Measurements from ENCODE around the gene QRSL1.

Gene QRSL1

DNA sequence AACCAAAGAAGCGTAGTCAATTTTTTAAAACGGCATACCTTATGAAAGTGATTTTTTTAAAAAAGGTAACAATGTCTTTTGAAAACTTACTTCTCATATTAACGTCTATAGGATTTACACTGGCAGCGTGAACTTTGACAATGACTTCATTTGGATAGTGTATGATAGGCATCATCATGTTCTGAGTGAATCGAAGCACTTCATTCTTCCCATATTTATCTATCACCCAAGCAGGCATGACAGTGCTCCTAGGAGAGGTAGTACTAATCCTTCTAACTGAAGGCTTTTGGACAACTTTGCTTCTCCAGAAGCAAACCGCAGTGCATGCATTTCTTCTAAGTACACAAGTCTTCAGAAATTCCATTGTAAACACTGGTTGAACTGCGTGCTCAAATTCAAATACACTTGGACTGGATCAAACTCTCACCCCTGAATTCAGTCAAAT, 698 bp upstream of the QRSL1 start:
- Histone ChIP-seq H3K4me2 (ENCODE audit: low read length, poor library complexity, severe bottlenecking) (peak overlapping the region; percentile 77), H2BK120ac (ENCODE audit: low read depth, low read length) (no peak overlapping the region), H2AK5ac (ENCODE audit: low read length, severe bottlenecking) (no peak overlapping the region), H2BK12ac (ENCODE audit: low read length in 2 of 2) (no peak overlapping the region), H2BK15ac (ENCODE audit: low read depth, poor library complexity, severe bottlenecking) (no peak overlapping the region), H3K18ac (ENCODE audit: low read depth in 1 of 2, low read length in 2 of 2) (no peak overlapping the region), H3K4me1 (ENCODE audit: control insufficient read depth, insufficient read depth, low read depth, low read length) (no peaks in the 10 kb centered on the region), H2BK5ac (ENCODE audit: low read depth, low read length, poor library complexity, severe bottlenecking) (no peak overlapping the region), H3K9ac (ENCODE audit: low read length) (peak overlapping the region; percentile 100), H3K27ac (ENCODE audit: low read length, poor library complexity, severe bottlenecking) (peak overlapping the region; percentile 67), H3K79me1 (replicated peaks; ENCODE audit: low read length, poor library complexity, severe bottlenecking) (peaks cover 7% of the 10 kb centered on the region), H3K23ac (ENCODE audit: low read length in 2 of 2) (no peak overlapping the region), H3K9me3 (ENCODE audit: control insufficient read depth, low read length) (no peaks in the 10 kb centered on the region), H3K36me3 (ENCODE audit: control insufficient read depth in 1 of 2, insufficient read depth in 2 of 2, low read depth in 1 of 2, low read length in 2 of 2) (no peaks in the 10 kb centered on the region), H3K27me3 (ENCODE audit: control insufficient read depth in 1 of 2, insufficient read depth in 1 of 2, low read length in 2 of 2) (no peaks in the 10 kb centered on the region), H3K4ac (ENCODE audit: low read depth in 1 of 2, low read length in 2 of 2) (no peak overlapping the region), H4K8ac (ENCODE audit: low read length) (peak overlapping the region; percentile 66), H3K4me3 (ENCODE audit: insufficient read depth in 1 of 2, low read depth in 1 of 2, low read length in 2 of 2) (peak overlapping the region; percentile 67 to 100), H2AFZ (ENCODE audit: low read depth, low read length) (no peak overlapping the region), H3K14ac (ENCODE audit: low read length in 2 of 2) (no peak overlapping the region), H4K91ac (ENCODE audit: low read length) (no peak overlapping the region)
- no peak for DNase-seq
- WGBS, result 27% methylated on average over 3 of the region's 7 CpGs

DNA sequence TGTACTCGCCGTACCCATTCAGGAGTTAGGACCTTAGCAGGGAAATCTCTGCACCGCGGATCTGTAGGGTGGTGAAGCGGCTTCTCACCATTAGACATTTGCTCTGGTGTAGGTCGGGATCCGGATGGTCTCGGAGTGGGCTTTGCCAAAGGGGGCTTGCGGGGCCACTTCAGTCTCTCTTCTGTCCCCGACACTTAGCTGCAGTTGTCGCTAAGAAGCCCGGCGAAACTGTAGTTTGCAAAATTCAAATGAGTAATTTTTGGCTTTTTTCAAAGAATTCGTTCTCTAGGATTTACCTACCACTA, 433 bp downstream of the QRSL1 start:
- Histone ChIP-seq H3K27ac (ENCODE audit: low read length, poor library complexity, severe bottlenecking) (peak overlapping the region; percentile 36), H2BK120ac (ENCODE audit: low read depth, low read length) (no peak overlapping the region), H3K36me3 (ENCODE audit: control insufficient read depth in 1 of 2, insufficient read depth in 2 of 2, low read depth in 1 of 2, low read length in 2 of 2) (no peaks in the 10 kb centered on the region), H4K8ac (ENCODE audit: low read length) (peak overlapping the region; percentile 77), H4K91ac (ENCODE audit: low read length) (peak overlapping the region; percentile 18), H3K4me2 (ENCODE audit: low read length, poor library complexity, severe bottlenecking) (peak overlapping the region; percentile 82), H2BK5ac (ENCODE audit: low read depth, low read length, poor library complexity, severe bottlenecking) (peak overlapping the region; percentile 9), H3K23ac (ENCODE audit: low read length in 2 of 2) (no peak overlapping the region), H3K4me1 (ENCODE audit: control insufficient read depth, insufficient read depth, low read depth, low read length) (no peaks in the 10 kb centered on the region), H3K27me3 (ENCODE audit: control insufficient read depth in 1 of 2, insufficient read depth in 1 of 2, low read length in 2 of 2) (no peaks in the 10 kb centered on the region), H2AK5ac (ENCODE audit: low read length, severe bottlenecking) (no peak overlapping the region), H3K9ac (ENCODE audit: low read length) (peak overlapping the region; percentile 100), H2BK15ac (ENCODE audit: low read depth, poor library complexity, severe bottlenecking) (no peak overlapping the region), H3K14ac (ENCODE audit: low read length in 2 of 2) (no peak overlapping the region), H3K9me3 (ENCODE audit: control insufficient read depth, low read length) (no peaks in the 10 kb centered on the region), H3K4ac (ENCODE audit: low read depth in 1 of 2, low read length in 2 of 2) (peak overlapping the region; percentile 39 to 81), H2BK12ac (ENCODE audit: low read length in 2 of 2) (no peak overlapping the region), H3K4me3 (ENCODE audit: insufficient read depth in 1 of 2, low read depth in 1 of 2, low read length in 2 of 2) (peak overlapping the region; percentile 67 to 100), H3K79me1 (replicated peaks; ENCODE audit: low read length, poor library complexity, severe bottlenecking) (peaks cover 16% of the 10 kb centered on the region), H2AFZ (ENCODE audit: low read depth, low read length) (peak overlapping the region; percentile 56), H3K18ac (ENCODE audit: low read depth in 1 of 2, low read length in 2 of 2) (peak overlapping the region; percentile 5 to 34)
- DNase-seq, result no peak
- WGBS, result 3% methylated on average over 9 of the region's 14 CpGs

DNA sequence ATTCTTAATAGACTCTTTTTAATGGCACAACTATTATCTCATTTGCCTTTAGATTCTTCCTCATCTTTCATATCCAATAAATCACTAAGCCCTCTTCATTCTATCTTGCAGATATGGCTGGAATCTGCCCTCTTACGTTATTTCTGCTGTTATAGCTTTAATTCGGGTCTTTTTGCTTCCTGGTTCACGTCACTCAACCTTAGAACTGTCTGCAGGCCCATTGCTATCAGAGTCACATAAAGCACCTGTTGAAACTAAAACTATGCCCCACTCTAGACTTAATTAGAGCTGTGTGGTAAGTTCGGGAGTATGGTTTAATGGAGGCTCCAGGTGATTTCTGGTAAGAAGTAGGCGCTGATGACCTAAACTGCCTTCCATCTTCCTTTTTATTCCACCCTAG, 988 bp downstream of the QRSL1 start:
- Histone ChIP-seq H3K79me1 (replicated peaks; ENCODE audit: low read length, poor library complexity, severe bottlenecking) (peaks cover 13% of the 10 kb centered on the region), H4K8ac (ENCODE audit: low read length) (no peak overlapping the region), H2BK120ac (ENCODE audit: low read depth, low read length) (no peak overlapping the region), H2AK5ac (ENCODE audit: low read length, severe bottlenecking) (no peak overlapping the region), H3K4me3 (ENCODE audit: insufficient read depth in 1 of 2, low read depth in 1 of 2, low read length in 2 of 2) (peak overlapping the region in 1 of 2 experiments; percentile 100), H3K36me3 (ENCODE audit: control insufficient read depth in 1 of 2, insufficient read depth in 2 of 2, low read depth in 1 of 2, low read length in 2 of 2) (no peaks in the 10 kb centered on the region), H2BK15ac (ENCODE audit: low read depth, poor library complexity, severe bottlenecking) (no peak overlapping the region), H3K4me1 (ENCODE audit: control insufficient read depth, insufficient read depth, low read depth, low read length) (no peaks in the 10 kb centered on the region), H3K14ac (ENCODE audit: low read length in 2 of 2) (no peak overlapping the region), H3K23ac (ENCODE audit: low read length in 2 of 2) (no peak overlapping the region), H2BK12ac (ENCODE audit: low read length in 2 of 2) (no peak overlapping the region), H2BK5ac (ENCODE audit: low read depth, low read length, poor library complexity, severe bottlenecking) (no peak overlapping the region), H2AFZ (ENCODE audit: low read depth, low read length) (no peak overlapping the region), H3K4ac (ENCODE audit: low read depth in 1 of 2, low read length in 2 of 2) (no peak overlapping the region), H3K9ac (ENCODE audit: low read length) (peak overlapping the region; percentile 100), H3K9me3 (ENCODE audit: control insufficient read depth, low read length) (no peaks in the 10 kb centered on the region), H3K27me3 (ENCODE audit: control insufficient read depth in 1 of 2, insufficient read depth in 1 of 2, low read length in 2 of 2) (no peaks in the 10 kb centered on the region), H3K27ac (ENCODE audit: low read length, poor library complexity, severe bottlenecking) (no peak overlapping the region), H3K18ac (ENCODE audit: low read depth in 1 of 2, low read length in 2 of 2) (no peak overlapping the region), H3K4me2 (ENCODE audit: low read length, poor library complexity, severe bottlenecking) (peak overlapping the region; percentile 82), H4K91ac (ENCODE audit: low read length) (no peak overlapping the region)
- no peak for DNase-seq
- 75% methylated on average over 5 of the region's 5 CpGs for WGBS

DNA sequence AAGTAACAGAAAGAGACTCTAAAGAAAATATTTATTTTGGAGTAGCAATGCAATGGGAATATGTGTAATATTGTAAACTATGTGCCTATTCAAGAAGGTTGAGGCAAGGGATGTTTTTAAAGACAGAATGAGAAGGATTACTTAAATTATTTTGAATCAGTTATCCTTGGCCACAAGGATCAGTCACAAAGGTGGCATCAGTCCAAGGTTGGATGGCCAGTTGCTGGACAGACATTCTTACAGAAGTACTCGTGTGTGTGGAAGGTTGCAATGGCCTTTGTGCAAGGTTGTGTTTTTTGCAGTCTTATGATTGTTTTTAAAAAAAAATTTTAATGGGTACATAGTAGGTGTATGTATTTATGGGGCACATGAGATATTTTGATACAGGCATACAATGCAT, 2.0 kb downstream of the QRSL1 start:
- H3K23ac ChIP-seq (ENCODE audit: low read length in 2 of 2), result no peak overlapping the region
- H2BK120ac ChIP-seq (ENCODE audit: low read depth, low read length), result no peak overlapping the region
- no peaks in the 10 kb centered on the region for H3K27me3 ChIP-seq (ENCODE audit: control insufficient read depth in 1 of 2, insufficient read depth in 1 of 2, low read length in 2 of 2)
- H3K36me3 ChIP-seq (ENCODE audit: control insufficient read depth in 1 of 2, insufficient read depth in 2 of 2, low read depth in 1 of 2, low read length in 2 of 2), result no peaks in the 10 kb centered on the region
- no peak overlapping the region for H3K4me2 ChIP-seq (ENCODE audit: low read length, poor library complexity, severe bottlenecking)
- no peaks in the 10 kb centered on the region for H3K9me3 ChIP-seq (ENCODE audit: control insufficient read depth, low read length)
- H3K27ac ChIP-seq (ENCODE audit: low read length, poor library complexity, severe bottlenecking), result no peak overlapping the region
- H3K79me1 ChIP-seq (replicated peaks; ENCODE audit: low read length, poor library complexity, severe bottlenecking), result peaks cover 13% of the 10 kb centered on the region
- WGBS, result 94% methylated on average over 1 of the region's 1 CpG
- no peak overlapping the region for H2AK5ac ChIP-seq (ENCODE audit: low read length, severe bottlenecking)
- H4K8ac ChIP-seq (ENCODE audit: low read length), result no peak overlapping the region
- no peak overlapping the region for H3K9ac ChIP-seq (ENCODE audit: low read length)
- no peak for DNase-seq
- no peak overlapping the region for H2BK15ac ChIP-seq (ENCODE audit: low read depth, poor library complexity, severe bottlenecking)
- no peak overlapping the region for H2AFZ ChIP-seq (ENCODE audit: low read depth, low read length)
- H3K4me3 ChIP-seq (ENCODE audit: insufficient read depth in 1 of 2, low read depth in 1 of 2, low read length in 2 of 2), result no peak overlapping the region
- no peak overlapping the region for H4K91ac ChIP-seq (ENCODE audit: low read length)
- H2BK5ac ChIP-seq (ENCODE audit: low read depth, low read length, poor library complexity, severe bottlenecking), result no peak overlapping the region
- no peak overlapping the region for H3K4ac ChIP-seq (ENCODE audit: low read depth in 1 of 2, low read length in 2 of 2)
- H3K18ac ChIP-seq (ENCODE audit: low read depth in 1 of 2, low read length in 2 of 2), result no peak overlapping the region
- H3K14ac ChIP-seq (ENCODE audit: low read length in 2 of 2), result no peak overlapping the region
- no peak overlapping the region for H2BK12ac ChIP-seq (ENCODE audit: low read length in 2 of 2)
- H3K4me1 ChIP-seq (ENCODE audit: control insufficient read depth, insufficient read depth, low read depth, low read length), result no peaks in the 10 kb centered on the region

Data from mesenchymal stem cell (in vitro differentiated cells and primary cell).